GM23338 (cell line): ENCODE results near the gene SERPINA1. TPM values are rescaled to one million over a fixed set of nuclear protein-coding genes. Genes with fewer than 3 reads are reported as not detected.

ENCODE experiments used
- ATAC-seq: fragments of 200-7000 bp; cut with Tn5 transposase; 3 replicates; pipeline ENCODE4 v1.9.1; 2020
- DNase-seq: peaks from one replicate; pipeline ENCODE4 v3.0.0-alpha.2; 2015; ENCODE audit warnings: low spot score
- H2AFZ ChIP-seq: fragments of 200-600 bp; sonication (generic); 2 replicates; pipeline ENCODE4 v1.8.0; 2016; ENCODE audit warnings: antibody characterized with exemption, mild to moderate bottlenecking, moderate library complexity
- H3F3A ChIP-seq: fragments of 200-600 bp; sonication (generic); replicated peaks from 2 replicates; pipeline ENCODE4 v1.8.0; 2017; ENCODE audit warnings: antibody characterized with exemption, mixed run types, low read depth
- H3K27ac ChIP-seq: fragments of 200-600 bp; sonication (generic); 2 replicates; pipeline ENCODE4 v1.6.1; 2016; ENCODE audit warnings: low read depth
- H3K27me3 ChIP-seq: fragments of 200-600 bp; sonication (generic); 2 replicates; pipeline ENCODE4 v1.8.0; 2016; ENCODE audit warnings: mild to moderate bottlenecking, mixed run types, moderate library complexity; ENCODE audit not compliant: insufficient read depth
- H3K36me3 ChIP-seq: fragments of 200-600 bp; sonication (generic); 2 replicates; pipeline ENCODE4 v1.8.0; 2016; ENCODE audit warnings: mild to moderate bottlenecking; ENCODE audit not compliant: insufficient read depth
- H3K4me1 ChIP-seq: fragments of 200-600 bp; sonication (generic); 2 replicates; pipeline ENCODE4 v1.8.0; 2016; ENCODE audit warnings: mild to moderate bottlenecking, moderate library complexity; ENCODE audit not compliant: insufficient read depth
- H3K4me2 ChIP-seq: fragments of 200-600 bp; sonication (generic); 2 replicates; pipeline ENCODE4 v1.7.1; 2017; ENCODE audit warnings: mixed run types
- H3K4me3 ChIP-seq: fragments of 200-600 bp; sonication (generic); 2 replicates; pipeline ENCODE4 v1.6.1; 2016; ENCODE audit warnings: mixed run types
- H3K79me2 ChIP-seq: fragments of 200-600 bp; sonication (generic); replicated peaks from 2 replicates; pipeline ENCODE4 v1.8.0; 2017; ENCODE audit warnings: mild to moderate bottlenecking; ENCODE audit not compliant: insufficient read depth
- H3K9me2 ChIP-seq: fragments of 200-600 bp; sonication (generic); 2 replicates; pipeline ENCODE4 v1.8.0; 2017; ENCODE audit not compliant: insufficient read depth
- H4K20me1 ChIP-seq: fragments of 200-600 bp; sonication (generic); replicated peaks from 2 replicates; pipeline ENCODE4 v1.8.0; 2017; ENCODE audit warnings: mild to moderate bottlenecking; ENCODE audit not compliant: insufficient read depth
- H3K27ac Mint-ChIP-seq: 2 replicates; pipeline ENCODE4 v1.8.0; 2020; ENCODE audit warnings: inconsistent platforms, mild to moderate bottlenecking, moderate library complexity, mixed read lengths
- H3K27me3 Mint-ChIP-seq: 3 replicates; pipeline ENCODE4 v1.8.0; 2022; ENCODE audit warnings: low read depth, mild to moderate bottlenecking, moderate library complexity, mixed read lengths, inconsistent platforms; ENCODE audit not compliant: insufficient read depth, poor library complexity
- H3K36me3 Mint-ChIP-seq: 3 replicates; pipeline ENCODE4 v1.8.0; 2021; ENCODE audit warnings: low read depth, mild to moderate bottlenecking, inconsistent platforms, moderate library complexity, mixed read lengths
- H3K4me1 Mint-ChIP-seq: 3 replicates; pipeline ENCODE4 v1.8.0; 2020; ENCODE audit warnings: mild to moderate bottlenecking, inconsistent platforms, mixed read lengths
- H3K4me3 Mint-ChIP-seq: 3 replicates; pipeline ENCODE4 v1.8.0; 2021; ENCODE audit warnings: moderate library complexity, mild to moderate bottlenecking, inconsistent platforms, mixed read lengths
- H3K9me3 Mint-ChIP-seq: 3 replicates; pipeline ENCODE4 v1.8.0; 2020; ENCODE audit warnings: moderate library complexity, mild to moderate bottlenecking, inconsistent platforms, mixed read lengths
- CREB1 ChIP-seq: fragments of 250-450 bp; sonication (Bioruptor Pico); IDR thresholded peaks from 2 replicates; pipeline ENCODE4 v1.5.0; 2020; ENCODE audit warnings: low read depth, mild to moderate bottlenecking, moderate library complexity
- EZH2 ChIP-seq: fragments of 200-600 bp; sonication (generic); IDR thresholded peaks from one replicate; pipeline ENCODE4 v1.8.0; 2017; ENCODE audit warnings: antibody characterized with exemption, mild to moderate bottlenecking, low read depth; ENCODE audit not compliant: unreplicated experiment
- EZH2phosphoT487 ChIP-seq: fragments of 200-600 bp; sonication (generic); IDR thresholded peaks from one replicate; pipeline ENCODE4 v1.8.1; 2018; ENCODE audit warnings: antibody characterized with exemption; ENCODE audit not compliant: unreplicated experiment
- JUNB ChIP-seq: IDR thresholded peaks from one replicate; pipeline ENCODE4 v1.6.1; 2016; ENCODE audit warnings: antibody characterized with exemption; ENCODE audit not compliant: unreplicated experiment
- NANOG ChIP-seq: IDR thresholded peaks from 2 replicates; pipeline ENCODE4 v1.6.1; 2016; ENCODE audit warnings: antibody characterized with exemption, borderline replicate concordance
- POLR2AphosphoS5 ChIP-seq: IDR thresholded peaks from 2 replicates; pipeline ENCODE4 v1.6.1; 2016; ENCODE audit warnings: antibody characterized with exemption, low read depth
- REST ChIP-seq: IDR thresholded peaks from one replicate; pipeline ENCODE4 v1.6.1; 2018; ENCODE audit warnings: antibody characterized with exemption; ENCODE audit not compliant: unreplicated experiment
- STAT1 ChIP-seq: IDR thresholded peaks from one replicate; pipeline ENCODE4 v1.6.1; 2016; ENCODE audit warnings: antibody characterized with exemption; ENCODE audit not compliant: unreplicated experiment
- ZNF114 ChIP-seq: fragments of 250-450 bp; sonication (Bioruptor Pico); IDR thresholded peaks from 2 replicates; pipeline ENCODE4 v1.5.0; 2020; ENCODE audit warnings: mild to moderate bottlenecking, moderate library complexity
- ZNF331 ChIP-seq: fragments of 250-450 bp; sonication (Bioruptor Pico); IDR thresholded peaks from 2 replicates; pipeline ENCODE4 v1.5.0; 2020; ENCODE audit warnings: low read depth, mild to moderate bottlenecking, moderate library complexity
- polyA plus RNA-seq: library from polyadenylated mRNA; unstranded; fragments of >200 nt; fragmentation: Nextera tagmentation; extraction: Ambion mirVana; gene quantifications from 2 replicates; pipeline ENCODE4 v1.2.1, GENCODE V29; 2016
- total RNA-seq: library from RNA; depleted of rRNA; stranded (reverse); fragments of >200 nt; shearing (Covaris generic); gene quantifications from 2 replicates; pipeline ENCODE4 v1.2.3, GENCODE V29; 2014
- TF ChIP-seq, protein P1 (sequence below), 2 experiments: fragments of 200-600 bp in 1 of 2; sonication (generic) in 1 of 2; conservative IDR thresholded peaks; 2 replicates each; pipeline versions ENCODE4 v1.5.1 to v1.6.1; 2016 to 2017; ENCODE audit warnings: antibody characterized with exemption in 2 of 2, low read depth in 2 of 2, mild to moderate bottlenecking in 2 of 2, moderate library complexity in 1 of 2
- TF ChIP-seq, protein P2 (sequence below): fragments of 250-450 bp; sonication (Bioruptor Pico); IDR thresholded peaks from 2 replicates; pipeline ENCODE4 v1.5.0; 2020; ENCODE audit warnings: mild to moderate bottlenecking, moderate library complexity
- TF ChIP-seq, protein P3 (sequence below): IDR thresholded peaks from 2 replicates; pipeline ENCODE4 v1.6.1; 2016; ENCODE audit warnings: antibody characterized with exemption

The SERPINA1 gene
- total and polyA plus RNA-seq, 2 experiments from 2014 or later = not detected

GRCh38 chr14:94386085-94387031 is 2.0 kb downstream of the SERPINA1 start:
- H3K27ac ChIP-seq = no peak overlapping the region
- Mint-ChIP-seq H3K27me3 (peaks cover 12% of the 10 kb centered on the region), H3K27ac (no peak overlapping the region), H3K4me3 (no peak overlapping the region), H3K9me3 (no peaks in the 10 kb centered on the region; the same call in 2 of the 3 replicates), H3K36me3 (no peaks in the 10 kb centered on the region), H3K4me1 (peaks cover 26% of the 10 kb centered on the region)
- H2AFZ ChIP-seq = no peak overlapping the region
- no peaks in the 10 kb centered on the region for H3K27me3 ChIP-seq
- H3K4me2 ChIP-seq = no peak overlapping the region
- no peak for TF ChIP-seq ZNF331 (CRISPR knock-in tag)
- TF ChIP-seq, protein P1, sequence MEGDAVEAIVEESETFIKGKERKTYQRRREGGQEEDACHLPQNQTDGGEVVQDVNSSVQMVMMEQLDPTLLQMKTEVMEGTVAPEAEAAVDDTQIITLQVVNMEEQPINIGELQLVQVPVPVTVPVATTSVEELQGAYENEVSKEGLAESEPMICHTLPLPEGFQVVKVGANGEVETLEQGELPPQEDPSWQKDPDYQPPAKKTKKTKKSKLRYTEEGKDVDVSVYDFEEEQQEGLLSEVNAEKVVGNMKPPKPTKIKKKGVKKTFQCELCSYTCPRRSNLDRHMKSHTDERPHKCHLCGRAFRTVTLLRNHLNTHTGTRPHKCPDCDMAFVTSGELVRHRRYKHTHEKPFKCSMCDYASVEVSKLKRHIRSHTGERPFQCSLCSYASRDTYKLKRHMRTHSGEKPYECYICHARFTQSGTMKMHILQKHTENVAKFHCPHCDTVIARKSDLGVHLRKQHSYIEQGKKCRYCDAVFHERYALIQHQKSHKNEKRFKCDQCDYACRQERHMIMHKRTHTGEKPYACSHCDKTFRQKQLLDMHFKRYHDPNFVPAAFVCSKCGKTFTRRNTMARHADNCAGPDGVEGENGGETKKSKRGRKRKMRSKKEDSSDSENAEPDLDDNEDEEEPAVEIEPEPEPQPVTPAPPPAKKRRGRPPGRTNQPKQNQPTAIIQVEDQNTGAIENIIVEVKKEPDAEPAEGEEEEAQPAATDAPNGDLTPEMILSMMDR (conservative IDR thresholded peaks at IDR 0.05; ENCODE audit: low read depth in 2 of 2) = no peak
- no peak for TF ChIP-seq NANOG
- TF ChIP-seq, protein P2, sequence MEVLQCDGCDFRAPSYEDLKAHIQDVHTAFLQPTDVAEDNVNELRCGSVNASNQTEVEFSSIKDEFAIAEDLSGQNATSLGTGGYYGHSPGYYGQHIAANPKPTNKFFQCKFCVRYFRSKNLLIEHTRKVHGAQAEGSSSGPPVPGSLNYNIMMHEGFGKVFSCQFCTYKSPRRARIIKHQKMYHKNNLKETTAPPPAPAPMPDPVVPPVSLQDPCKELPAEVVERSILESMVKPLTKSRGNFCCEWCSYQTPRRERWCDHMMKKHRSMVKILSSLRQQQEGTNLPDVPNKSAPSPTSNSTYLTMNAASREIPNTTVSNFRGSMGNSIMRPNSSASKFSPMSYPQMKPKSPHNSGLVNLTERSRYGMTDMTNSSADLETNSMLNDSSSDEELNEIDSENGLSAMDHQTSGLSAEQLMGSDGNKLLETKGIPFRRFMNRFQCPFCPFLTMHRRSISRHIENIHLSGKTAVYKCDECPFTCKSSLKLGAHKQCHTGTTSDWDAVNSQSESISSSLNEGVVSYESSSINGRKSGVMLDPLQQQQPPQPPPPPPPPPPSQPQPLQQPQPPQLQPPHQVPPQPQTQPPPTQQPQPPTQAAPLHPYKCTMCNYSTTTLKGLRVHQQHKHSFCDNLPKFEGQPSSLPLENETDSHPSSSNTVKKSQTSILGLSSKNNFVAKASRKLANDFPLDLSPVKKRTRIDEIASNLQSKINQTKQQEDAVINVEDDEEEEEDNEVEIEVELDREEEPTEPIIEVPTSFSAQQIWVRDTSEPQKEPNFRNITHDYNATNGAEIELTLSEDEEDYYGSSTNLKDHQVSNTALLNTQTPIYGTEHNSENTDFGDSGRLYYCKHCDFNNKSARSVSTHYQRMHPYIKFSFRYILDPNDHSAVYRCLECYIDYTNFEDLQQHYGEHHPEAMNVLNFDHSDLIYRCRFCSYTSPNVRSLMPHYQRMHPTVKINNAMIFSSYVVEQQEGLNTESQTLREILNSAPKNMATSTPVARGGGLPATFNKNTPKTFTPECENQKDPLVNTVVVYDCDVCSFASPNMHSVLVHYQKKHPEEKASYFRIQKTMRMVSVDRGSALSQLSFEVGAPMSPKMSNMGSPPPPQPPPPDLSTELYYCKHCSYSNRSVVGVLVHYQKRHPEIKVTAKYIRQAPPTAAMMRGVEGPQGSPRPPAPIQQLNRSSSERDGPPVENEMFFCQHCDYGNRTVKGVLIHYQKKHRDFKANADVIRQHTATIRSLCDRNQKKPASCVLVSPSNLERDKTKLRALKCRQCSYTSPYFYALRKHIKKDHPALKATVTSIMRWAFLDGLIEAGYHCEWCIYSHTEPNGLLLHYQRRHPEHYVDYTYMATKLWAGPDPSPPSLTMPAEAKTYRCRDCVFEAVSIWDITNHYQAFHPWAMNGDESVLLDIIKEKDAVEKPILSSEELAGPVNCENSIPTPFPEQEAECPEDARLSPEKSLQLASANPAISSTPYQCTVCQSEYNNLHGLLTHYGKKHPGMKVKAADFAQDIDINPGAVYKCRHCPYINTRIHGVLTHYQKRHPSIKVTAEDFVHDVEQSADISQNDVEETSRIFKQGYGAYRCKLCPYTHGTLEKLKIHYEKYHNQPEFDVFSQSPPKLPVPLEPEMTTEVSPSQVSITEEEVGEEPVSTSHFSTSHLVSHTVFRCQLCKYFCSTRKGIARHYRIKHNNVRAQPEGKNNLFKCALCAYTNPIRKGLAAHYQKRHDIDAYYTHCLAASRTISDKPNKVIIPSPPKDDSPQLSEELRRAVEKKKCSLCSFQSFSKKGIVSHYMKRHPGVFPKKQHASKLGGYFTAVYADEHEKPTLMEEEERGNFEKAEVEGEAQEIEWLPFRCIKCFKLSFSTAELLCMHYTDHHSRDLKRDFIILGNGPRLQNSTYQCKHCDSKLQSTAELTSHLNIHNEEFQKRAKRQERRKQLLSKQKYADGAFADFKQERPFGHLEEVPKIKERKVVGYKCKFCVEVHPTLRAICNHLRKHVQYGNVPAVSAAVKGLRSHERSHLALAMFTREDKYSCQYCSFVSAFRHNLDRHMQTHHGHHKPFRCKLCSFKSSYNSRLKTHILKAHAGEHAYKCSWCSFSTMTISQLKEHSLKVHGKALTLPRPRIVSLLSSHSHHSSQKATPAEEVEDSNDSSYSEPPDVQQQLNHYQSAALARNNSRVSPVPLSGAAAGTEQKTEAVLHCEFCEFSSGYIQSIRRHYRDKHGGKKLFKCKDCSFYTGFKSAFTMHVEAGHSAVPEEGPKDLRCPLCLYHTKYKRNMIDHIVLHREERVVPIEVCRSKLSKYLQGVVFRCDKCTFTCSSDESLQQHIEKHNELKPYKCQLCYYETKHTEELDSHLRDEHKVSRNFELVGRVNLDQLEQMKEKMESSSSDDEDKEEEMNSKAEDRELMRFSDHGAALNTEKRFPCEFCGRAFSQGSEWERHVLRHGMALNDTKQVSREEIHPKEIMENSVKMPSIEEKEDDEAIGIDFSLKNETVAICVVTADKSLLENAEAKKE (CRISPR knock-in tag) = no peak
- TF ChIP-seq CREB1 (CRISPR knock-in tag) = no peak
- TF ChIP-seq, protein P3, sequence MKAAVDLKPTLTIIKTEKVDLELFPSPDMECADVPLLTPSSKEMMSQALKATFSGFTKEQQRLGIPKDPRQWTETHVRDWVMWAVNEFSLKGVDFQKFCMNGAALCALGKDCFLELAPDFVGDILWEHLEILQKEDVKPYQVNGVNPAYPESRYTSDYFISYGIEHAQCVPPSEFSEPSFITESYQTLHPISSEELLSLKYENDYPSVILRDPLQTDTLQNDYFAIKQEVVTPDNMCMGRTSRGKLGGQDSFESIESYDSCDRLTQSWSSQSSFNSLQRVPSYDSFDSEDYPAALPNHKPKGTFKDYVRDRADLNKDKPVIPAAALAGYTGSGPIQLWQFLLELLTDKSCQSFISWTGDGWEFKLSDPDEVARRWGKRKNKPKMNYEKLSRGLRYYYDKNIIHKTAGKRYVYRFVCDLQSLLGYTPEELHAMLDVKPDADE = no peak
- no peak for TF ChIP-seq EZH2
- TF ChIP-seq EZH2phosphoT487 = no peak
- no peak for TF ChIP-seq STAT1
- TF ChIP-seq JUNB = no peak
- TF ChIP-seq ZNF114 (CRISPR knock-in tag) = no peak
- no peak for TF ChIP-seq REST
- TF ChIP-seq POLR2AphosphoS5 = no peak
- DNase-seq = no peak
- peaks cover 11% of the 10 kb centered on the region; the same call in 1 of the 2 replicates for H3K4me1 ChIP-seq
- no peaks in the 10 kb centered on the region for H3K79me2 ChIP-seq
- H3F3A ChIP-seq = no peaks in the 10 kb centered on the region
- peaks cover 3% of the 10 kb centered on the region; the same call in 1 of the 2 replicates for H3K9me2 ChIP-seq
- H3K36me3 ChIP-seq = no peaks in the 10 kb centered on the region
- ATAC-seq = no peak
- H3K4me3 ChIP-seq = no peak overlapping the region
- no peaks in the 10 kb centered on the region for H4K20me1 ChIP-seq
